Measurements from ENCODE around the gene CLNK. TPM values are rescaled to one million over a fixed set of nuclear protein-coding genes. Genes with fewer than 3 reads are reported as not detected.

CLNK gene
- total RNA-seq, 1 experiment from 2014 or later, result not detected

DNA sequence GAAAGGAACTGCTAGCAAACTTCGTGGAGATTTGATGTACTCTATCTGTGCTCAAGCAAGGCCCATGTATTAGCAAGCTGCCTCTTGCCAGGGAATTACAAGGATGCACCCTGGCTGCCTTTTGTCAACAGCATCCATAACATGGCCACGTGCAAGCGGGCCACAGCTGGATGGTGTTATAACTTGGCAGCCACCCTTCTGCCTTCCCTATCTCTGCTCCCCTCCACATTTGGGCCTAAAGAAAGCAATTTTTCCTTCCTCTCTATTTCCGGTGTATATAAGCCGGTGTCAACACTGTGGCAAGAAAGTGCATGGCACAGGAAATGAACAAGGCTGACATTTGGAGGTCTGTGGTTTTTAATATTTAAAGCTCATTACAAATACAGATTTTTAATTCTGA, 94.8 kb downstream of the CLNK start:
- no peak for DNase-seq (ENCODE audit: low read depth, low spot score)
- no peak for ATAC-seq
- Histone ChIP-seq H2AFZ (ENCODE audit: low read depth, low read length, poor library complexity, severe bottlenecking) (no peak overlapping the region), H3K4me1 (ENCODE audit: control insufficient read depth in 1 of 2, insufficient read depth in 2 of 2, low read length in 2 of 2) (peaks cover 0 to 7% of the 10 kb centered on the region in 2 experiments; a peak in 1 of 4 replicates), H3K27ac (ENCODE audit: low read depth, low read length) (no peak overlapping the region), H3K36me3 (ENCODE audit: control insufficient read depth in 1 of 2, insufficient read depth in 2 of 2, low read length in 2 of 2) (no peaks in the 10 kb centered on the region), H3K9me3 (ENCODE audit: control insufficient read depth in 1 of 2, insufficient read depth in 1 of 2, low read depth in 1 of 2, low read length in 2 of 2) (no peaks in the 10 kb centered on the region), H3K79me2 (ENCODE audit: insufficient read depth, low read length) (no peaks in the 10 kb centered on the region), H3K4me2 (ENCODE audit: low read length) (no peak overlapping the region), H3K4me3 (replicated peaks in 1 of 2; ENCODE audit: low read depth in 1 of 2, low read length in 2 of 2) (no peak overlapping the region), H3K9ac (ENCODE audit: low read length) (no peak overlapping the region), H4K20me1 (ENCODE audit: insufficient read depth) (no peaks in the 10 kb centered on the region), H3K9me2 (ENCODE audit: insufficient read depth) (no peaks in the 10 kb centered on the region), H3K27me3 (ENCODE audit: insufficient read depth, low read length) (no peaks in the 10 kb centered on the region)
- no peak for TF ChIP-seq EZH2phosphoT487 (IDR thresholded peaks at IDR 0.05; ENCODE audit: borderline replicate concordance)
- no peak for TF ChIP-seq ELF1 (IDR thresholded peaks at IDR 0.05; ENCODE audit: borderline replicate concordance, low read depth)
- TF ChIP-seq EZH2 (IDR thresholded peaks at IDR 0.05), result no peak
- TF ChIP-seq CEBPB (IDR thresholded peaks at IDR 0.05; ENCODE audit: low read depth), result no peak
- no peak for TF ChIP-seq EGR1 (IDR thresholded peaks at IDR 0.05; ENCODE audit: low read depth)
- no peak for TF ChIP-seq RAD21 (IDR thresholded peaks at IDR 0.05; ENCODE audit: low read depth)
- TF ChIP-seq, protein P1, sequence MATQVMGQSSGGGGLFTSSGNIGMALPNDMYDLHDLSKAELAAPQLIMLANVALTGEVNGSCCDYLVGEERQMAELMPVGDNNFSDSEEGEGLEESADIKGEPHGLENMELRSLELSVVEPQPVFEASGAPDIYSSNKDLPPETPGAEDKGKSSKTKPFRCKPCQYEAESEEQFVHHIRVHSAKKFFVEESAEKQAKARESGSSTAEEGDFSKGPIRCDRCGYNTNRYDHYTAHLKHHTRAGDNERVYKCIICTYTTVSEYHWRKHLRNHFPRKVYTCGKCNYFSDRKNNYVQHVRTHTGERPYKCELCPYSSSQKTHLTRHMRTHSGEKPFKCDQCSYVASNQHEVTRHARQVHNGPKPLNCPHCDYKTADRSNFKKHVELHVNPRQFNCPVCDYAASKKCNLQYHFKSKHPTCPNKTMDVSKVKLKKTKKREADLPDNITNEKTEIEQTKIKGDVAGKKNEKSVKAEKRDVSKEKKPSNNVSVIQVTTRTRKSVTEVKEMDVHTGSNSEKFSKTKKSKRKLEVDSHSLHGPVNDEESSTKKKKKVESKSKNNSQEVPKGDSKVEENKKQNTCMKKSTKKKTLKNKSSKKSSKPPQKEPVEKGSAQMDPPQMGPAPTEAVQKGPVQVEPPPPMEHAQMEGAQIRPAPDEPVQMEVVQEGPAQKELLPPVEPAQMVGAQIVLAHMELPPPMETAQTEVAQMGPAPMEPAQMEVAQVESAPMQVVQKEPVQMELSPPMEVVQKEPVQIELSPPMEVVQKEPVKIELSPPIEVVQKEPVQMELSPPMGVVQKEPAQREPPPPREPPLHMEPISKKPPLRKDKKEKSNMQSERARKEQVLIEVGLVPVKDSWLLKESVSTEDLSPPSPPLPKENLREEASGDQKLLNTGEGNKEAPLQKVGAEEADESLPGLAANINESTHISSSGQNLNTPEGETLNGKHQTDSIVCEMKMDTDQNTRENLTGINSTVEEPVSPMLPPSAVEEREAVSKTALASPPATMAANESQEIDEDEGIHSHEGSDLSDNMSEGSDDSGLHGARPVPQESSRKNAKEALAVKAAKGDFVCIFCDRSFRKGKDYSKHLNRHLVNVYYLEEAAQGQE (IDR thresholded peaks at IDR 0.05; ENCODE audit: low read depth), result no peak
- no peak for TF ChIP-seq POLR2A (IDR thresholded peaks at IDR 0.05; ENCODE audit: borderline replicate concordance, extremely low read depth, insufficient read depth, insufficient read length)
- TF ChIP-seq, protein P2, sequence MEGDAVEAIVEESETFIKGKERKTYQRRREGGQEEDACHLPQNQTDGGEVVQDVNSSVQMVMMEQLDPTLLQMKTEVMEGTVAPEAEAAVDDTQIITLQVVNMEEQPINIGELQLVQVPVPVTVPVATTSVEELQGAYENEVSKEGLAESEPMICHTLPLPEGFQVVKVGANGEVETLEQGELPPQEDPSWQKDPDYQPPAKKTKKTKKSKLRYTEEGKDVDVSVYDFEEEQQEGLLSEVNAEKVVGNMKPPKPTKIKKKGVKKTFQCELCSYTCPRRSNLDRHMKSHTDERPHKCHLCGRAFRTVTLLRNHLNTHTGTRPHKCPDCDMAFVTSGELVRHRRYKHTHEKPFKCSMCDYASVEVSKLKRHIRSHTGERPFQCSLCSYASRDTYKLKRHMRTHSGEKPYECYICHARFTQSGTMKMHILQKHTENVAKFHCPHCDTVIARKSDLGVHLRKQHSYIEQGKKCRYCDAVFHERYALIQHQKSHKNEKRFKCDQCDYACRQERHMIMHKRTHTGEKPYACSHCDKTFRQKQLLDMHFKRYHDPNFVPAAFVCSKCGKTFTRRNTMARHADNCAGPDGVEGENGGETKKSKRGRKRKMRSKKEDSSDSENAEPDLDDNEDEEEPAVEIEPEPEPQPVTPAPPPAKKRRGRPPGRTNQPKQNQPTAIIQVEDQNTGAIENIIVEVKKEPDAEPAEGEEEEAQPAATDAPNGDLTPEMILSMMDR (IDR thresholded peaks at IDR 0.05 in 2 of 3, conservative IDR thresholded peaks at IDR 0.05 in 1 of 3; ENCODE audit: borderline replicate concordance in 1 of 3, insufficient read depth in 1 of 3, low read depth in 2 of 3, low read length in 2 of 3), result no peak
- no peak for TF ChIP-seq POLR2AphosphoS5 (IDR thresholded peaks at IDR 0.05; ENCODE audit: low read depth, low read length)
- TF ChIP-seq JUND (IDR thresholded peaks at IDR 0.05), result no peak
- BruUV-seq (replicated peaks), result no TSS peak
- intact Hi-C loops (cut with micrococcal nuclease), result loop anchor here (10.0 kb wide), 2 partner anchors 305 to 805 kb away; no protein-coding TSS in a partner anchor
- ChIA-PET RAD21 (ENCODE audit: low non-redundant PET in 1 of 2, low total read pairs in 2 of 2, uncharacterized antibody in 2 of 2, unreplicated experiment in 2 of 2) (no interaction called here), CTCF (no interaction called here), POLR2A (no interaction called here)

Measured in HCT116 (cell line).